GM10266 (cell line): Measurements from ENCODE around the gene GPC6.

Source experiments
- DNase-seq: peaks from one replicate; pipeline ENCODE4 v3.0.0; 2012; ENCODE audit errors: extremely low spot score
- TF ChIP-seq, protein P1 (sequence below): IDR thresholded peaks from 2 replicates; pipeline ENCODE4 v1.5.1; 2012; ENCODE audit warnings: mild to moderate bottlenecking, low read depth; ENCODE audit not compliant: control insufficient read depth, insufficient read depth; ENCODE audit errors: missing control alignments

The GPC6 gene

DNA sequence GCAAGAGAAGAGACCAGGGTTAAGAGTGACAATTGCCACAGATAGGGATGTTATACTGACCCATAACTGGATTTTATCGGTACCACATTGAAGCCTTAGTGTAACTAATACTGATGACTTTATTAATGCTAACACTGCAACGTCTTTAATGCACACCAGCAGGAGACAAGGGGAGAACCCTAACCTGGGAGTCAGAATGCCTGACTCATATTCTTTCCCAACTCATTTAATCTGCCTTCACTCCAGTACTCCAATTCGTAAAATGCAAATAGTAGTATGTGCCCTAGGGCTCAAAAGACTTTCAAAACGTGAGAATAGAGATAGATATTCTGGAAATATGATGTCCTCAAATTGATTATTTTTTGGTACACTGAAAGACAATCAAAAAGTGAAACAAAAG is 62.4 kb downstream of the GPC6 start:
- TF ChIP-seq, protein P1, sequence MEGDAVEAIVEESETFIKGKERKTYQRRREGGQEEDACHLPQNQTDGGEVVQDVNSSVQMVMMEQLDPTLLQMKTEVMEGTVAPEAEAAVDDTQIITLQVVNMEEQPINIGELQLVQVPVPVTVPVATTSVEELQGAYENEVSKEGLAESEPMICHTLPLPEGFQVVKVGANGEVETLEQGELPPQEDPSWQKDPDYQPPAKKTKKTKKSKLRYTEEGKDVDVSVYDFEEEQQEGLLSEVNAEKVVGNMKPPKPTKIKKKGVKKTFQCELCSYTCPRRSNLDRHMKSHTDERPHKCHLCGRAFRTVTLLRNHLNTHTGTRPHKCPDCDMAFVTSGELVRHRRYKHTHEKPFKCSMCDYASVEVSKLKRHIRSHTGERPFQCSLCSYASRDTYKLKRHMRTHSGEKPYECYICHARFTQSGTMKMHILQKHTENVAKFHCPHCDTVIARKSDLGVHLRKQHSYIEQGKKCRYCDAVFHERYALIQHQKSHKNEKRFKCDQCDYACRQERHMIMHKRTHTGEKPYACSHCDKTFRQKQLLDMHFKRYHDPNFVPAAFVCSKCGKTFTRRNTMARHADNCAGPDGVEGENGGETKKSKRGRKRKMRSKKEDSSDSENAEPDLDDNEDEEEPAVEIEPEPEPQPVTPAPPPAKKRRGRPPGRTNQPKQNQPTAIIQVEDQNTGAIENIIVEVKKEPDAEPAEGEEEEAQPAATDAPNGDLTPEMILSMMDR, result no peak
- DNase-seq, result no peak

GRCh38 chr13:93289842-93290241 is 63.2 kb downstream of the GPC6 start:
- TF ChIP-seq, protein P1, result no peak
- DNase-seq, result no peak

DNA sequence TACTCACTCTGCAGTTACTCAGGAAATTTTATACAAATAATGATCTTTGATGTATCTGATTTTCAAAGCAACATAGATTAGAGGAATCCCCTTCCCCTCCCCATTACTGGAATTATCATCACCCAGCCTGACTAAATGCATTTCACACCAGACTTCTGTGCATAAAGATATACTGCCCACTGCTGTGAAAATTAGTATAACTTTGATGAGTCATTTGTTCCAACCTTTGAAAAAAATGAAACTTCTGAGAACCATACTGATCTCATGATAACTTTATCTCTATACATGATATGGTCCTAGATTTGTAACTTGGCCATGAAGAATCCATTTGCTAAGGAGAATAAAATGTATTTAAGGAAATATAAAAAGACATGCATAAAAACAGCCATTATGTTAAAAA is 63.9 kb downstream of the GPC6 start:
- TF ChIP-seq, protein P1, result no peak

DNA sequence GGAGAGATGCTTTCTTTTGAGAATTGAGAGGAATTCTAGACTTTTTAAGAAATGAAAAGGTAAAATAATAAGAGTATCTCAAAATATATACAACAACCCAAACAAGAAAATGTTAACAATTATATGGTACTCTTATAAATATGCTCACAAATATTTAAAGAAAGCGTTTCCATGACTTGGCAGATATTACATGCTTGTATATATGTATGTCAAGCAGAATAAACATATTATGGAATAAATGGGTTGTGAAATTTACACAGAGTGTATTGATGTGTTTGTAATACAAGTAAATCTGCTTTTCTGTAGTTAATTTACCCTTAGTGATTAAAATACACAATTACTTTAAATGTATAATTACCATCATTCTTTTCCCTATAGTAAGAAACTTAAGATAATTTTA is 65.8 kb downstream of the GPC6 start:
- TF ChIP-seq, protein P1, result no peak
- DNase-seq, result no peak

More for the DNA sequence above, 63.9 kb downstream of the GPC6 start:
- no peak for DNase-seq

GRCh38 chr13:93293710-93294109 is 67.1 kb downstream of the GPC6 start:
- TF ChIP-seq, protein P1, result no peak
- DNase-seq, result no peak

GRCh38 chr13:93296584-93296983 is 70.0 kb downstream of the GPC6 start:
- TF ChIP-seq, protein P1, result no peak
- DNase-seq, result no peak

DNA sequence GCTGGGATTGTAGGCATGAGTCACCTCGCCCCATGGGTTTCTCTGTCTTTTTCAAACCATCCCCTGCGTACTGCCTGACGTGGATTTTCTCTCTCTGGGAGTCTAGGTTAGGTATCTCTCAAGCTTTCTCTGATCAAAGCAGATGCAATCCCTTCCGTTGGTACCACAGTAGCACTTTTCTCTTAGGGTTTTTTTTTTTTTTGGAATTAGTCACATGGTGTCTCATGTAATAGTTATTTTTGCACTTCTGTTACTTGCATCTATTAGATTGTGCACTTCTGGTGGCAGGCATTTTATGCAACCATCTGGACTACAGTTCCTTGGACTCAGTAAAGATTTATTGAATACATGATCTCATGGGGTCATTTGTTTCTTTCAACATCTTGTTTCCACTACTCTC is 72.1 kb downstream of the GPC6 start:
- TF ChIP-seq, protein P1, result no peak
- DNase-seq, result no peak
